Coronary artery (tissue), 2 donors: Measurements from ENCODE around the gene FRMD4A.

Experiments
- DNase-seq: peaks from one replicate; pipeline ENCODE4 v3.0.0-alpha.2; 2017; ENCODE audit warnings: low spot score
- H3K27ac ChIP-seq, 2 donors: fragments of 200-600 bp; sonication (generic); one replicate each; pipeline ENCODE4 v1.5.1; 2016 to 2019
- H3K4me3 ChIP-seq: fragments of 200-600 bp; sonication (generic); 2 replicates; pipeline ENCODE4 v1.5.1; 2016; ENCODE audit warnings: mild to moderate bottlenecking, moderate library complexity
- CTCF ChIP-seq: fragments of 200-600 bp; sonication (generic); IDR thresholded peaks from one replicate; pipeline ENCODE4 v1.5.1; 2019; ENCODE audit warnings: antibody characterized with exemption

The FRMD4A gene

GRCh38 chr10:13743101-13743693, 587.5 kb downstream of the FRMD4A start:
- DNase-seq: no peak
- no peak for TF ChIP-seq CTCF
- Histone ChIP-seq H3K27ac (no peak overlapping the region), H3K4me3 (no peak overlapping the region)

- no peak for TF ChIP-seq CTCF
- no peak overlapping the region for H3K27ac ChIP-seq
- DNase-seq: no peak
- no peak overlapping the region for H3K4me3 ChIP-seq
These were observed 589.3 kb downstream of the FRMD4A start for GRCh38 chr10:13741438-13741837.

GRCh38 chr10:13740461-13740860, 590.3 kb downstream of the FRMD4A start:
- no peak for TF ChIP-seq CTCF
- no peak for DNase-seq
- Histone ChIP-seq H3K4me3 (no peak overlapping the region), H3K27ac (no peak overlapping the region)

GRCh38 chr10:13739183-13739582, 591.5 kb downstream of the FRMD4A start:
- no peak for TF ChIP-seq CTCF
- no peak for DNase-seq
- no peak overlapping the region for H3K4me3 ChIP-seq
- H3K27ac ChIP-seq: no peak overlapping the region

GRCh38 chr10:13736506-13736905, 594.2 kb downstream of the FRMD4A start:
- Histone ChIP-seq H3K27ac (no peak overlapping the region), H3K4me3 (no peak overlapping the region)
- no peak for TF ChIP-seq CTCF
- DNase-seq: no peak

- no peak for TF ChIP-seq CTCF
- no peak overlapping the region for H3K4me3 ChIP-seq
- DNase-seq: no peak
- no peak overlapping the region for H3K27ac ChIP-seq
These were observed 596.6 kb downstream of the FRMD4A start for GRCh38 chr10:13734151-13734550.

GRCh38 chr10:13733071-13733470, 597.7 kb downstream of the FRMD4A start:
- DNase-seq: no peak
- Histone ChIP-seq H3K4me3 (no peak overlapping the region), H3K27ac (no peak overlapping the region)
- no peak for TF ChIP-seq CTCF
